Lung (tissue), 12 donors: ENCODE data around the gene PLCH1. TPM values are rescaled to one million over a fixed set of nuclear protein-coding genes. Genes with fewer than 3 reads are reported as not detected.

ENCODE experiments used
- ATAC-seq: fragments of 200-7000 bp; cut with Tn5 transposase; one replicate; pipeline ENCODE4 v1.9.1; 2020; ENCODE audit warnings: moderate number of reproducible peaks; ENCODE audit not compliant: insufficient read depth, low FRiP score
- DNase-seq, 3 donors: peaks; one replicate each; pipeline ENCODE4 v3.0.0-alpha.2; 2013 to 2017
- H3K27ac ChIP-seq, 2 donors: one replicate each; pipeline ENCODE4 v1.5.1; 2013; ENCODE audit warnings: mild to moderate bottlenecking in 2 of 2, moderate library complexity in 2 of 2, control low read depth in 1 of 2, inconsistent platforms in 1 of 2, low read depth in 1 of 2, low read length in 1 of 2
- H3K27me3 ChIP-seq, 3 donors: one replicate each; pipeline ENCODE4 v1.5.1; 2013; ENCODE audit warnings: low read length in 2 of 3; ENCODE audit not compliant: control insufficient read depth in 3 of 3, insufficient read depth in 3 of 3
- H3K36me3 ChIP-seq, 4 donors: one replicate each; pipeline ENCODE4 v1.5.1; 2013; ENCODE audit warnings: low read length in 4 of 4, mild to moderate bottlenecking in 1 of 4, moderate library complexity in 1 of 4; ENCODE audit not compliant: control insufficient read depth in 4 of 4, insufficient read depth in 4 of 4
- H3K4me1 ChIP-seq, 5 donors: one replicate each; pipeline ENCODE4 v1.5.1; 2013; ENCODE audit warnings: low read length in 5 of 5, mild to moderate bottlenecking in 2 of 5, moderate library complexity in 1 of 5; ENCODE audit not compliant: control insufficient read depth in 5 of 5, insufficient read depth in 5 of 5
- H3K4me3 ChIP-seq: one replicate; pipeline ENCODE4 v1.5.1; 2013; ENCODE audit warnings: mild to moderate bottlenecking, control low read depth, moderate library complexity
- H3K9ac ChIP-seq, 2 donors: one replicate each; pipeline ENCODE4 v1.5.1; 2013; ENCODE audit warnings: low read length in 2 of 2, control low read depth in 1 of 2; ENCODE audit not compliant: insufficient read depth in 1 of 2
- H3K9me3 ChIP-seq, 4 donors: one replicate each; pipeline ENCODE4 v1.5.1; 2013; ENCODE audit warnings: low read length in 3 of 4, mild to moderate bottlenecking in 1 of 4, moderate library complexity in 1 of 4; ENCODE audit not compliant: control insufficient read depth in 4 of 4, insufficient read depth in 3 of 4
- CTCF ChIP-seq: IDR thresholded peaks from 2 replicates; pipeline ENCODE4 v1.5.1; 2012; ENCODE audit warnings: mild to moderate bottlenecking; ENCODE audit errors: control extremely low read depth, extremely low read depth
- WGBS, 2 donors: extraction: QIAGEN DNeasy Blood & Tissue Kit; methylation state at CpG; one replicate each; pipeline ENCODE4 v1.1.7; 2013; 5-methylcytosine and 5-hydroxymethylcytosine counted together
- polyA plus RNA-seq, 2 donors: library from polyadenylated mRNA; stranded (reverse); fragments of 200-250 nt; gene quantifications; one replicate each; pipeline ENCODE4 v1.2.1, GENCODE V29; 2013
- total RNA-seq, 2 donors: library from RNA; depleted of rRNA in 1 of 2; stranded (reverse); fragments of >200 nt in 1 of 2; gene quantifications; one replicate each; pipeline ENCODE4 v1.2.1, GENCODE V29; 2014 to 2021
- donor health status: control.
- donor health status: control.
- donor health status: Bipolar disorder and iron deficiency.
- donor health status: healthy.
- donor health status: DM: yes; HTN: yes; CAD: no.

PLCH1 gene
- total and polyA plus RNA-seq, 4 donors = 2.5 to 22.8 (median 9.1) TPM

GRCh38 chr3:155431856-155432570 is 312.9 kb downstream of the PLCH1 start:
- Histone ChIP-seq H3K9ac (no peak overlapping the region), H3K9me3 (peaks cover 0 to 16% (median 5%) of the 10 kb centered on the region in 4 donors), H3K36me3 (no peaks in the 10 kb centered on the region), H3K4me1 (no peaks in the 10 kb centered on the region), H3K27ac (no peak overlapping the region), H3K27me3 (no peaks in the 10 kb centered on the region), H3K4me3 (no peak overlapping the region)
- TF ChIP-seq CTCF = no peak
- DNase-seq (no peak), ATAC-seq (no peak)
- WGBS, 2 donors = 73% methylated on average over 7 of the region's 7 CpGs

GRCh38 chr3:155428563-155428962 is 316.3 kb downstream of the PLCH1 start:
- DNase-seq = no peak
- H3K9me3 ChIP-seq = peaks cover 0 to 18% (median 7%) of the 10 kb centered on the region in 4 donors
- ATAC-seq = no peak
- no peak overlapping the region for H3K27ac ChIP-seq
- H3K9ac ChIP-seq = no peak overlapping the region
- no peak overlapping the region for H3K4me3 ChIP-seq
- no peaks in the 10 kb centered on the region for H3K27me3 ChIP-seq
- H3K4me1 ChIP-seq = no peaks in the 10 kb centered on the region
- no peak for TF ChIP-seq CTCF
- 82 to 89% methylated on average over 4 of the region's 4 CpGs for WGBS, 2 donors
- no peaks in the 10 kb centered on the region for H3K36me3 ChIP-seq

- H3K36me3 ChIP-seq = no peaks in the 10 kb centered on the region
- no peaks in the 10 kb centered on the region for H3K4me1 ChIP-seq
- no peak overlapping the region for H3K9ac ChIP-seq
- no peak overlapping the region for H3K4me3 ChIP-seq
- ATAC-seq = no peak
- DNase-seq = no peak
- no peak for TF ChIP-seq CTCF
- WGBS, 2 donors = 77 to 89% methylated on average over 3 of the region's 3 CpGs
- no peaks in the 10 kb centered on the region for H3K27me3 ChIP-seq
- no peak overlapping the region for H3K27ac ChIP-seq
- H3K9me3 ChIP-seq = peaks cover 0 to 18% (median 7%) of the 10 kb centered on the region in 4 donors
Measured at GRCh38 chr3:155426524-155427230, 318.2 kb downstream of the PLCH1 start.
